ENCODE measurements around the gene MLXIP. TPM values are rescaled to one million over a fixed set of nuclear protein-coding genes. Genes with fewer than 3 reads are reported as not detected.

Gene MLXIP
- total RNA-seq, 1 experiment from 2014 or later = 46.3 TPM

GRCh38 chr12:122081083-122081696, 2.6 kb downstream of the MLXIP start:
- intact Hi-C loops (cut with micrococcal nuclease) = no loop called here
- Histone ChIP-seq H4K20me1 (ENCODE audit: insufficient read depth) (no peaks in the 10 kb centered on the region), H3K4me2 (ENCODE audit: low read length) (peak overlapping the region; percentile 89), H3K79me2 (ENCODE audit: insufficient read depth, low read length) (peaks cover 73% of the 10 kb centered on the region), H3K9ac (ENCODE audit: low read length) (no peak overlapping the region), H3K4me1 (ENCODE audit: control insufficient read depth in 1 of 2, insufficient read depth in 2 of 2, low read length in 2 of 2) (peaks cover 17 to 30% of the 10 kb centered on the region in 2 experiments), H3K27me3 (ENCODE audit: insufficient read depth, low read length) (no peaks in the 10 kb centered on the region), H2AFZ (ENCODE audit: low read depth, low read length, poor library complexity, severe bottlenecking) (no peak overlapping the region), H3K4me3 (replicated peaks in 1 of 2; ENCODE audit: low read depth in 1 of 2, low read length in 2 of 2) (no peak overlapping the region), H3K27ac (ENCODE audit: low read depth, low read length) (no peak overlapping the region), H3K9me2 (ENCODE audit: insufficient read depth) (no peaks in the 10 kb centered on the region), H3K36me3 (ENCODE audit: control insufficient read depth in 1 of 2, insufficient read depth in 2 of 2, low read length in 2 of 2) (peaks cover 12 to 17% of the 10 kb centered on the region in 2 experiments; a peak in 3 of 4 replicates), H3K9me3 (ENCODE audit: control insufficient read depth in 1 of 2, insufficient read depth in 1 of 2, low read depth in 1 of 2, low read length in 2 of 2) (no peaks in the 10 kb centered on the region)
- RAD21 ChIA-PET (ENCODE audit: low non-redundant PET in 1 of 2, low total read pairs in 2 of 2, uncharacterized antibody in 2 of 2, unreplicated experiment in 2 of 2) = no interaction called here
- POLR2A ChIA-PET = interaction anchor here (1.1 to 1.3 kb wide), 2 partner anchors 31 to 42 kb away, joined by 3 read pairs; no protein-coding TSS in a partner anchor
- no peak for TF ChIP-seq CBX3 (IDR thresholded peaks at IDR 0.05; ENCODE audit: low read depth)
- no peak for TF ChIP-seq RAD21 (IDR thresholded peaks at IDR 0.05; ENCODE audit: low read depth)
- TF ChIP-seq ZNF274 (IDR thresholded peaks at IDR 0.05; ENCODE audit: low read depth, low read length) = no peak
- no peak for TF ChIP-seq REST (IDR thresholded peaks at IDR 0.05; ENCODE audit: low read depth)
- BruUV-seq (replicated peaks) = no TSS peak
- DNase-seq (ENCODE audit: low read depth, low spot score) (no peak), ATAC-seq (no peak)
- CTCF ChIA-PET = no interaction called here

All from HCT116 (cell line).